Stimulated activated CD8-positive, alpha-beta memory T cell treated with anti-CD3 and anti-CD28 coated beads, Interleukin-2, amount 100 ng/mL, for 1 hour (primary cell): Measurements from ENCODE around the gene GABRR3.

ENCODE experiments used
- DNase-seq, 2 donors: peaks; one replicate each; pipeline ENCODE4 v3.0.0-alpha.2; 2020; ENCODE audit warnings: low read depth in 2 of 2

The GABRR3 gene

DNA sequence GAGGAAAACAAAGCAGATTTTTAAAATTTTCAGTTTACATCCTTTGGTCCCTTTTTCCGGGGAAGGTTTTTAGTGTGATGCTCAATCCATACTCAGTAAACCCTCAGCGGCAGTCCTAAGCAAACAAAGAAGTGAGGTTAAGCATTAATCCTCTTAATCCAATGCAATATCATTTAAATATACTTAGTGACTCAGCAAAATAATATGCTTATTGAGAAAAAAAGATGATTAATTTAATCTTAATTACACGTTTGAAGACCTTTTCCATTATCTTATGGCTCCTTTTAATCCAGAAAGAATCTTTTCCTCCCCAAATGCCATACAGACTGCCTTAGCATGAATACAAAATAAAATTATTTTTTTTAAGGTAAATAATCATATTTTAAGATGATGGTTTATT is at the start of gene GABRR3:
TSS of gene GABRR3 (minus strand) at position 108 of the 400 bp plus-strand sequence. CDS start 328 bp downstream, outside the sequence.
- no peak for DNase-seq

DNA sequence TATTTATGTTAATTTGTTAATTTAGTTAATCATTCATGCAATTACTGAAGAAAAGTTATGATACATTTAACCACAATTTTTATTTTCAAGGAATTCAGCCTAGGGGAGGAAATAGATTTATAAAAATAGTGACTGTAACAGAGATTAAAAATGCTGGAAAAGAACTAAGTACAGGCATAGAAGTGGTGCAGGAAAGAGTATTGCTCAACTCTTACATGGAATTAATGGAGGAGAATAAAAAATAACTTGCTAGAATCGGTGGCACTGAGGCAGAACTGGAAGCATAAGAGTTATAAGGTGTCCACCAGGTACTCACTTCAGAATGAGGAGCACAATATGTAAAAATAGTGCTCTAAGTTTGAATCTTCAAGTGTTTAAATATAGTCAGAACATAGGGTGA is 38.4 kb upstream of the GABRR3 start:
- DNase-seq: no peak

DNA sequence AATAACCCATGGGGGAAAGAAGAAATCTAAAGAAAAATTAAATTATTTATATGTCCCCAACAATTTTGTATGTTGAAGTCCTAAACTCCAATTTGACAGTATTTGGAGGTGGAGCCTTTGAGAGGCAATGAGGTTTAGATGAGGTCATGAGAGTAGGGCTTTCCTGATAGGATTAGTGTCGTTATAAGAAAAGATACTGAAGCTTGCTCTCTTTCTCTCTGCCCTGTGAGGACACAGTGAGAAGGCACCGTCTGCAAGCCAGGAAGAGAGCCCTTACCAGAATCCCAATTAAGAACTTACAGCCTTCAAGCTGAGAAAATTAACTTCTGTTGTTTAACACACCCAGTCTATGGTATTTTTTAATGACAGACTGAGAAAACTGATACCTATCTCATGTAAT is 35.7 kb upstream of the GABRR3 start:
- no peak for DNase-seq

DNA sequence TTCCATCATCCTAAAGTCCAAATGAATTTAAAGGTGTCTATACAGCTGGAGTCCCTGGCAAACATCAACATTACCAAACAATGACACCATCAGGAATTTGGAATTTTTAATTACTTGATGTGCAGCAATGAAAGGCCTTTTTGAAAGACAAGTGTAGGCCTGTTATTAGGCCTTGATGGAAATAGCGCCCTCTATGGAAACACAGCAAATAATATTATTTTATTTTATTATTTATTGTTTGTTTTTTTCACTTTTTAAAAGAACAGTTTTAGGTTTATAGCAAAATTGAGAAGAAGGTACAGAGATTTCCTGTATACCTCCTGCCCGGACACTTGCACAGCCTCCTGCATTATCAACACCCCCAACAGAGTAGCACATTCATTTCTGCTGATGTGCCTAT is 33.7 kb upstream of the GABRR3 start:
- DNase-seq: no peak

DNA sequence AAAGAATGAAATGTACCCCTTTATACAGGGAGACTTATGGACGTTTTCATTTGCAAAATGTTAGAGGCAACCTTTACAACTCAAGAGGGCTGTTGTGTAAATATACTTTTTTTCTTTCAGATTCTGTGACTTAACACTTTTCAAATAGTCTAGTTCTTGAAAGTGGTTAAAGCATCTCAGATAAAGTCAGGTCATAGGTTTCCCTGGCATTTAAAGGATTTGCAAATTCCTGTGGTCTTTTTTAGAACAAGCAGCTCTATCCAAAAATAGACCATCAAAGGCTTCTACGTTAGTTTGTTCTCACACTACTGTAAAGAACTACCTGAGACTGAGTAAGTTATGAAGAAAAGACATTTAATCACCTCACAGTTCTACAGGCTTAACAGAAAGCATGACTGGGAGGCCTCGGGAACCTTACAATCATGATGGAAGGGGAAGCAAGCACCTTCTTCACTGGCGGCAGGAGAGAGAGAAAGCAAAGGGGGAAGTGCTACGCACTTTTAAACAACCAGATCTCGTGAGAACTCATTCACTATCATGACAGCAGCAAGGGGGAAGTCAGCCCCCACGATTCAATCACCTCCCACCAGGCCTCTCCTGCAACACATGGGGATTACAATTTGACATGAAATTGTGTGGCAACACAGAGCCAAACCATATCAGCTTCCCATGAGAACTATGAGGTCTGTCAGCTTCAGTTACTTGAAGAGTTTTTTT is 23.3 kb upstream of the GABRR3 start:
- no peak for DNase-seq

DNA sequence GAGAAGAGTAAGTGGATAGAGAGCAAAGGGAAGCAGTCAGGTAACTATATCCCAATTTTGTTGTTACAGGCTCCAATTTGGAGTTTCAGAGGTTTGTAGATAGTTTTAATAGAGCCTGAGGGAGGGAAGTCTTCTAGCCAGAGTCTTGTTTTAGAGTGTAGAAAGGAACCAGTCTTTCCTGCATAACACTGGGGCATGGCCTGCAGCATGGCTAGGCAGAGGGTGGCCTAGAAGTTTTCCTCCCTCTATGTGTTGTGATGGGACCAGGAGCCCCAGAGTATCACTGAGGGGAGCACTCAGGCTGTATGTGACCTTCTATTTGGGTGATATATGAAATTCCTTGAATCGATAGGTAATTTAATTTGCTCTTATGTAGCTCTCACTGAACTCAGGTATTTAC is 22.5 kb upstream of the GABRR3 start:
- no peak for DNase-seq

DNA sequence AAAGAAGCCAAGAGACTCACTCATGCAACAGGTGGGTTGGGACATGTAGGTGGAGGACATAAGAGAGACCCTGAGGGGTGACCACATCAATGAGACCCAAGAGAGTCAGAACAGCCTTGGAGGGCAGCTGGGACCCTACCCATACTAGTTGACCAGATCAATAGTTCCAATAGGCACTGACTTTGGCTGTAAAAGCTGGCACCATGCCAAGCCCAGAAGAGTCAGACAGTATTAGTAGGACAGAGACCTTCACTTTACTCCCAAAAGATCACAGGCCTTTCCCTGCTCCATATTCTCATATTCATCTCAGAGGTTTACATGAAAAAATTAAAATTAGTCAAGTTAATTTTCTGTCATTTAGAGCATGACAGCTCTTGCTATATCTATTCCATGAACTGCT is 20.9 kb upstream of the GABRR3 start:
- no peak for DNase-seq

DNA sequence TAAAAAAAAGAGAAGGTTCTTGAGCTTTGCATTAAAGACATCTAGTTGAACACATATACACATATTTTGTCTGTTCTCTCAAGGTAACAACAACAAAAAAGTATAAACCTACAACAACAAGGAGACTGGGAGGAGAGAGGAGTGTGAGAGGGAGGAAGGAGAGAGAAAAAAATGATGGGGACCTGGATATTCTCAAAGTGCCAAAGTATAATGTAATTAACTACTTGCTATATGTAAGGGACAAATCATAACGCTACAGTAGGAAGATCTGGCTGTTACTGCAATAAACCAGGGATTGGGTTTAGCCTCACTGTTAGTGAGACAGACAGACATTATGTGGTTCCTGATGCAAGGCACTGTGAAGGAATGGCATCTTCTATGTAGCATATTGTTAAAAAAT is 14.2 kb upstream of the GABRR3 start:
- no peak for DNase-seq

DNA sequence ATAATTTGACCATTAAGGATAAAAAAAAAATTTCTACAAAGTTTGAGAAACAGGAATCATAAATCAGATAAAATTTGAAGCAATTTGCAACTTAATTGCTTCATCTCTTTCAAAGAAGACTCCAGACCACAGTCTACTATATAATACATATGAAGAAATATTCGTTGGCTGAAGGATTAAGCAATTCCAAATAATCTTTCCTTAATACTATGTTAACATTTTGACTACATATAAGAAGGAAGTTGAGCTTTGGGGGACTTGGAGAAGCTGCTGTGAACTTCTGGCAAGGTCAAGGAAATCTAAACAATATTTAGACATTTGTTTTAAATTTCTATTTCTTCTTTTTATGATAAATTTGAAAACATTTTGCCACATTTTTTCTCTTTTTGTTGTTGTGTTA is 13.5 kb upstream of the GABRR3 start:
- DNase-seq: no peak

DNA sequence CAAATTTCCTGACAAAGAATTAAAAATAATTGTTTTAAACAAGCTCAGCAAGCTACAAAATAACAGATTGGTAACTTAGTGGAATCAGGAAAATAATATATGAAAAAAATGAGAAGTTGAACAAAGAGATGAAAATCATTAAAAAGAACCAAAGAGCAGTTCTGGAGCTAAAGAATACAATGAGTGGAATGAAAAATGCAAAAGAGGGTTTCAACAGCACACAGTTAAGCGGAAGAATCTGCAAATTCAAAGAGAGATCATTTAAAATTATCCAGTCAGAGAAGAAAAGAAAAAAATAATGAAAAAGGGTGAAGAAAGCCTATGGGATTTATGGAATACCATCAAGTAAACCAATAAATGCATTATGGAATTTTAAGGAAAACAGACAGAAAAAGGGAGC is 6.2 kb upstream of the GABRR3 start:
- DNase-seq: no peak

DNA sequence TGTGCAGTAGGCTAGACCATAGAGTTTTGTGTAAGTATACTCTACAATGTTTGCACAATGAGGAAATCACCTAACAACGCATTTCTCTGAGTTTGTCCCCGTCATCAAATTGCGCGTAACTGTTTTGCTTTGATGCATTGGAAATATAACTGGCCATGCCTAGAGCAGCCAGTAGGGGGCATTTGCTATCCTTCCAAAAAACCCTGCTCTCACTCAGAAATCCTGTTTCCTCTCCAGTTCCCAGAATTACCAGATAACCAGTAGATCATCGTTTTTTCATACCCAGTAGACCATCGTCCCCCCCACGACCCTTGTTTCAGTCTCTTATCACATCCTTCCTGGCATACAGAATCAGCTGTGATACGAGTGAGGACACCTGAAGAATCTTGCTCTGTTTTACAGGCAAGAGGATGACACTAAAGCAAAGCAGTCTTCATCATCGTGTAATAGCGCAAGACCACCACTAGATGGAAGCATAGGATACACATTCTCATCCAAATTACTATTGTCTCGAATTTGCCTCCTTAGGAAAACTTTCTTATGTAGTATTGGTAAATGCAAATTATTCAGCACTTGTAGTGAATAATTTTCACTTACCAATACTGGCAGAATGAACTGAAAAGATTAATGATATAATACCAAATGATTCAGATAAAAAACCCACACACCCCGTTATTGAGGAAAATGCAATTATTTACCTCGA is 4.4 kb upstream of the GABRR3 start:
- peak; percentile 13 to 30 for DNase-seq

DNA sequence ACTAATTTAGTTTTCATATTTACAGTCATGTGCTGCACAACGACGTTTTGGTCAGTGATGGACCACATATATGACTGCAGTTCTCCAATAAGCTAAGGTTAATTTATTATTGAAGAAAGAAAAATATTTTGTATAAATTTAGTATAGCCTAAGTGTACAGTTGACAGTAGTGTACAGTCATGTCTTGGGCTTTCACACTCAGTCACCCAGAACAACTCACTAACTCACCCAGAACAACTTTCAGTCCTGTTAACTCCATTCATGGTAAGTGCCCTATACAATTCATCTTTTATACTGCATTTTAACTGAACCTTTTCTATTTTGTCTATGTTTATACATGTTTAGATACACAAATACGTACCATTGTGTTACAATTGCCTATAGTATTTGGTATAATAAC is 3.8 kb upstream of the GABRR3 start:
- no peak for DNase-seq

DNA sequence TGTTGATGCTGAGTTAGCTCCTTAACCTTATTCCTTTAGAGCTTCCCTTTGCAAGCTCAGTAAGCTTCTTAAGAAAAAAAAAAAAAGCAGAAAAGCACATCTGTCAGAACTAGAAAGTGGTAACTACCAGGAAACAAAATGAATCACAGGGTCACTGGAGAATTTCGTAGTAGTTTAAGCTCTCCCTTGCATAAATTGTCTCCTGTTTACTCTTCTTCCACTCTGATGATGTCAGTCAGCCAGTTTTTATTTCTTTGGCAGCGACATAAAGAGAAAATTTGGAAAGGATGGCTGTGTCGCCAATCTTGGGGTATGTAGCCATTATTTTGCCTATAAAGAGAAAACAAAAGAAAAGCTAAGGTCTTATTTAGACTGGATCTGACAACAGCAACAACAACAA is 3.2 kb upstream of the GABRR3 start:
- DNase-seq: no peak

DNA sequence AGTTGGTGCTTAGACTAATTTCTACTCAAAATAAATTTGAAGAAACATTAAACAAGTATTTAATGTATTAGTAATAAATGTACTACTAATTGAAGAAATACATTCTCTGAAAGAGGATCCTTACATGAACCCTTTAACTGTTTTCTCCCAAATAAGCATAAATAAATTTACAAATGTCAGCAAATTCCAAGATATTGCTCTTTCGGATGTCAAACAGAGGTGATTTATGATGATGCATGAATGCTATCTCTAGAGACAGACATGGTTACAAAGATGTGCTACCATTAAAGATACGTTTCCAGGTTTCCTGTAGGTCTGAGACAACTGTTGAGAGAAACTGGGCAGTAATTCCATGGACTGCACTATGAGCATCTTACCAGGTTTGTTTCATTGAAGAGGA is 629 bp downstream of the GABRR3 start:
- no peak for DNase-seq

DNA sequence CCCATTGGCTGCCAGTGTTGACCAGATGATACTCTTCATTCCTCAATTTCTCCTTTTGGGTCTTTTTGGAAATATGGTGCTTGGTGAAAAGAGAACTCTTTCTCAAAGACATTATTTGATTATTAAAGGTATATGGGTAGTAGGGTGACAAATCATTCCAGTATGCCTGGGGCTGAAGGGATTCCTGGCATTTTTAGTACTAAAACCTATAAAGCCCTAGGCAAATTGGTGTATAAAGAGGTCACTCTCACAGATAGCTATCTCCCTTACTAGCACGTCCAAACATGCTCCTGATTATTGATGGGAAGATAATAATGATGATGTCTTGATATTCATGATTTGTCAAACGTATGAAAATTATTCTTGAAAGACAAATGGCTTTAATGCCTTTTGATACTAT is 1.1 kb downstream of the GABRR3 start:
- no peak for DNase-seq

DNA sequence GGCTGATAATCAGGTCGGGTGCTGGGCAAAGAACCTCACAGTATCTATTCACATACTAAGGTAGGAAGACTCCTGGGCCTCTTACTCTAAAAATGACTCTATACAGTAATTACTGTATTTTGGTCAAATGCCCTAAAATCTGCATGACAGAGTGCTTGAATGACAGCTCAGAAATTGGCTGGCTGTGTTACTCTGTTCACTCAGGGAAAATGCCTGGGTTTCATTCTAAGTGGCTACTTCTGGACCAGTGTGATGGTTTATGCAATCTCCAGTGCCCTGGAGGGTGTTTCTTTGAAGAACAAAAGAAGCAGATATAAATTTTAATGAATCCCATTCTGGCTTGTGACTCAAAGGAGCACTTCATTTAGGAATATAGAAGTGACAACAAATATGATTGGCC is 2.2 kb downstream of the GABRR3 start:
- no peak for DNase-seq

DNA sequence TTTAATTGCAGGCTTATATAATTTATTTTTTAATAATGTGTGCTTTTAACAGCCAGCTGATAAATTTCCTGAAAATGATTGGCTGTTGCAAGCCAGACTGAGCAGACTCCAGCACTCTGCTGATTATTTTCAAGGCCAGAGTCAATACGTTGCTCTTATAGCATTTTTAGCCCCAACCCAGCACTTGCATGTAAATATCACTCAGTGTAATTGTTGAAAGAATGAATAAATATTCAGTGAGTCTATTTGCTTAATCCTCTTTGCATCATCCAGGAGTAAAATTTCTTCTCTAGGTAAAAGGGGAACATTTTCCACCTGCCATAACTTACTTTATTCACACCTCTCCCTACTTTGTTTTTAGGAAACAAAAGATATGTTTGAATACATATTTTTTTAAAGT is 2.9 kb downstream of the GABRR3 start:
- no peak for DNase-seq

DNA sequence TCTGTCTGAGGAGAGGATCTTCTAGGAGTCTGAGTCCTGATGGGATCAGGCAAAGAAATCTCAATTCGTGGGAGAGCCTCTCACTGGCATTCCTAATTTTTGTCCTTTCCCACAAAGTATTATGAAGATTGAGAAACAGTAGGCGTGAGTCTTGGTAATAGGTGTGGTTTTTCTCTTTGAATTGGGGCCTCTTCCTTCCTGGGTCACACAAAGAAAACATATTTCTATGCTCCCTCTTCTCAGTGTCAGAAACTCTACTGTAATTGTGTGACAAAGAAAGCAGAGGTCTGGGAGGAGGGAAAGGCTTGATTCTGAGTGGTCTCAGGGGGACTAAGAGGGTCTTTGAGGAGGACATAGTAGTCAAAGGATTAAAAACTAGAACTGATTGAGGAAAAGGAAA is 6.0 kb downstream of the GABRR3 start:
- DNase-seq: no peak

DNA sequence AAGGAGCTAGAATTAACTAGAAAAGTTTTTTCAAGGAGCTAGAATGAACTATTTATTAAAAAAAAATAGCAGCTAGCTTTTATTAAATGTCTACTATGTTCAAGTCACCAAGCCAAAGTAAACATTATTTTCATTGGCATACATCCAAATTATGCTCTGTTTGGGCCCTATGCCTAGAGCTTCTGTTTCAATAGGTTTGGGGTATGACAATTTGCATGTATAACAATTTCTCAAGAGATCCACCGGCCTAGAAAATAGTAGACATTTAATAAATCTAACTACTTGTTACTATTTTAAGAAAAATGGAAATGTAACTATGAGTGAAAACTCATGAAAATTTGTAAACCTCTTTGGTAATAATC is 8.0 kb downstream of the GABRR3 start:
- no peak for DNase-seq

DNA sequence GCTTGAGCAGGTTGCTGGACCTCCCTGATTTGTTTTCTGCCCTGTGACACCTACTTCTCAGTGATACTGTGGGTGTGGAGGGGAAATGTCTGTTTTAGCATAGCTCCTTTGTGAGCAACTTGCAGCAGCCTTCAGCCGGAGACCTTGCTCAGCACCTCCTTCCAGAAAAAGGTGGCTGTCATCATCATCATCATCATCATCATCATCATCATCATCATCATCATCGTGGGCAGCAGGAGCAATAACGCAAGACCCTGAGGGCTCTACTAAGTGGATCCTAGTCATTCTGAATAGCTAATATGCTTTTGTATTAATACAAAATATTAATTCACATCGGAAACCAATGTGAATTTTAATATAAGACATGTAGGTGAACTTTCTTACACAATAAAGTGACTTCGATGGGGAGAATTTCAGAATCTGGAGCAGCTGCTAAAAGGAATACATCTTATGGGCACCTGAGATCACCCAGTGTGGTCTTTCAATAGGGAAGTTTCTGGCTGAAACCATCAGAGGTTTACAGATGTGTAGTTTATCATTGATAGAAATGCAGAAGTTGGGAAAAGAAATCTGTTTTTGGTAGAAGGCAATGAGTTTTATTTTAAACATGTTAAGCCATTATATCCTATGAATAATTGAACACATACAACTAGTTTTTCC is 8.6 kb downstream of the GABRR3 start:
- no peak for DNase-seq

DNA sequence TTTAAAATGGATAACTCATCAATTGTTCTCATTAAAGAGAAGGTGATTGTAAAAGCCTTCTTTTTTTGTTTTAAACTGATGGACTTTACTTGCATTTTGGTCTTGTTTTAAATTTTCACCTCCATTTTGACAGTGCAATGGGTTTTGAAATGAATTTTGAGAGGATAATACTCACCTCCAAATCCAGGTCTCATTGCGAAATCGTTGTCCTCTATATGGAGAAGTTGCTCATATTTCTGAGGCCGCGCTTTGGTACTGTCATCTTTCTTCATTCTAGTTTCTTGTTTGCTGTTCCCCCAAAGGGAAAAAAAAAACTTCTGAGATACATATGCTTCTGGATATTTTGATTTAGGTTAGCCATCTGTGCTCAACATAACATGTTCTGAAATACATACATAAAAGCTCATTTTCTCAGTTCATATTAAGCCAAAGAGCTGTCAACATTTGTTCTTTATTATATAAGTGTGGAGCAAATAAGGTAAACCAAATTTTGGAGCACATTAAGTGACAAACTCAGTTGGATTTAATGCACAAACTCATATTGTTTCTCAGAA is 9.6 kb downstream of the GABRR3 start:
- DNase-seq: no peak

DNA sequence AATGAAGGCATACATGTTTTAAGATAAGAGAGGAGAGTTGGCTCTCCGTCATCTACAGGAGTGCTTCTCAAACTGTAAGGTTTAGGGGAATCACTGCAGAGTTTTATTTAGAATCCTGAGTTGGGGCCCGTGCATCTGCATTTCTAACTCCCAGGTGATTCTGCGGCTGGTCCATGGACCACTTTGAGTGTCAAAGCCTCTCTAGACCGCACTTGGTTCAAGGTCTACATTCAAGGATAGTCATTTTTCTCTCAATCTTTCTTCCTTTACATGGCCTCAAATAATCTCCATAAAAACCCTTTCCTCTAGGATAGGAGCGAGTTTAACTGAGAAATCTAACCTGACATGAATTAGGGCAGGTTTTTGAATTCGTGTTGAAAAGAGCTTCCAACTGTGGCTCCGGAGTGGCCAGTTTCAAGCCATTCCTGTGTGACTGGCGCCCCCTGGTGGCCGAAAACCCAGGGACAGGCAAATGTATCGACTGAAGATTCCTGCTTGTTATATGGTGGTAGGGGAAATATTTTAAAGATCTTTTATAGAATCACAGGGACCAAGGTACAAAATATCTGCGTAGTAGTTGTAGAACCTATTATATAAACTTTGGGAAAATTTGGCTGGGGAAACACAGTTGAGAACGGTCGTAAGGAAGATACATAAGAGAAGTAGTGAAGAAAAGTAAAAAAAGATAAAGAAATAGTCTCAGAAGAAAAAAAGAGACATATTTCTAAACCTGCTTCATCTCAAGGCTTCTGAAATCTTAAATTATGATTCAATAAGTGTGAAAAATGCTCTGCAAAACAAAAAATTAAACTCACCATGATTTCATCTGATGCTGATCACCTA is 11.9 kb downstream of the GABRR3 start:
- peak; percentile 82 to 86 for DNase-seq
